ENCODE data around the gene SH3BGRL3. TPM values are rescaled to one million over a fixed set of nuclear protein-coding genes. Genes with fewer than 3 reads are reported as not detected.
A peak's percentile ranks its signal among the peaks of the same experiment; 100 is the strongest.

Gene SH3BGRL3
- total RNA-seq, 4 donors from 2014 or later: 76.9 to 163 (median 106) TPM

DNA sequence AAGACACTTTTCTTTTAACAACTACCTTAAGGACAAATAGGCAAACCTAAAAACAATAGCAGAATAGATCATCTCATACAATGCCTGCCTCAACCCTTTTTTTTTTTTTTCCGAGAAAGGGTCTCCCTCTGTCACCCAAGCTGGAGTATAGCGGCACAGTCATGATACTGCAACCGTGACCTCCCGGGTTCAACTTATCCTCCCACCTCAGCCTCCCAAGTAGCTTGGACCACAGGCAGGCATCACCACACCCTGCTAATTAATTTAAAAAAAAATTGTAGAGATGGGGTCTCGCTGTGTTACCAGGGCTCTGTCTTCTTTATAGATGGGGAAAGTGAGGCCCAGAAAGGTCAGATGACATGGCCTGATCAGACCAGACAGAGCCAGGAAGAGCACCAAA lies 7.9 kb downstream of the SH3BGRL3 start:
- TF ChIP-seq, protein P1, sequence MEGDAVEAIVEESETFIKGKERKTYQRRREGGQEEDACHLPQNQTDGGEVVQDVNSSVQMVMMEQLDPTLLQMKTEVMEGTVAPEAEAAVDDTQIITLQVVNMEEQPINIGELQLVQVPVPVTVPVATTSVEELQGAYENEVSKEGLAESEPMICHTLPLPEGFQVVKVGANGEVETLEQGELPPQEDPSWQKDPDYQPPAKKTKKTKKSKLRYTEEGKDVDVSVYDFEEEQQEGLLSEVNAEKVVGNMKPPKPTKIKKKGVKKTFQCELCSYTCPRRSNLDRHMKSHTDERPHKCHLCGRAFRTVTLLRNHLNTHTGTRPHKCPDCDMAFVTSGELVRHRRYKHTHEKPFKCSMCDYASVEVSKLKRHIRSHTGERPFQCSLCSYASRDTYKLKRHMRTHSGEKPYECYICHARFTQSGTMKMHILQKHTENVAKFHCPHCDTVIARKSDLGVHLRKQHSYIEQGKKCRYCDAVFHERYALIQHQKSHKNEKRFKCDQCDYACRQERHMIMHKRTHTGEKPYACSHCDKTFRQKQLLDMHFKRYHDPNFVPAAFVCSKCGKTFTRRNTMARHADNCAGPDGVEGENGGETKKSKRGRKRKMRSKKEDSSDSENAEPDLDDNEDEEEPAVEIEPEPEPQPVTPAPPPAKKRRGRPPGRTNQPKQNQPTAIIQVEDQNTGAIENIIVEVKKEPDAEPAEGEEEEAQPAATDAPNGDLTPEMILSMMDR (IDR thresholded peaks at IDR 0.05): no peak
- TF ChIP-seq POLR2A (IDR thresholded peaks at IDR 0.05): no peak
- 46 to 67% methylated on average over 3 to 4 of the region's 5 CpGs for WGBS, 2 donors
- Histone ChIP-seq H3K4me1 (peaks cover 34 to 92% (median 38%) of the 10 kb centered on the region in 3 donors), H3K9me3 (no peaks in the 10 kb centered on the region), H3K27ac (peak overlapping the region; percentile 41 to 100 (median 72)), H3K36me3 (peaks cover 0 to 14% (median 0%) of the 10 kb centered on the region in 3 donors), H3K27me3 (no peaks in the 10 kb centered on the region), H3K4me3 (no peak overlapping the region)
- no peak for DNase-seq
- intact Hi-C loops (cut with DNase I): no loop called here

DNA sequence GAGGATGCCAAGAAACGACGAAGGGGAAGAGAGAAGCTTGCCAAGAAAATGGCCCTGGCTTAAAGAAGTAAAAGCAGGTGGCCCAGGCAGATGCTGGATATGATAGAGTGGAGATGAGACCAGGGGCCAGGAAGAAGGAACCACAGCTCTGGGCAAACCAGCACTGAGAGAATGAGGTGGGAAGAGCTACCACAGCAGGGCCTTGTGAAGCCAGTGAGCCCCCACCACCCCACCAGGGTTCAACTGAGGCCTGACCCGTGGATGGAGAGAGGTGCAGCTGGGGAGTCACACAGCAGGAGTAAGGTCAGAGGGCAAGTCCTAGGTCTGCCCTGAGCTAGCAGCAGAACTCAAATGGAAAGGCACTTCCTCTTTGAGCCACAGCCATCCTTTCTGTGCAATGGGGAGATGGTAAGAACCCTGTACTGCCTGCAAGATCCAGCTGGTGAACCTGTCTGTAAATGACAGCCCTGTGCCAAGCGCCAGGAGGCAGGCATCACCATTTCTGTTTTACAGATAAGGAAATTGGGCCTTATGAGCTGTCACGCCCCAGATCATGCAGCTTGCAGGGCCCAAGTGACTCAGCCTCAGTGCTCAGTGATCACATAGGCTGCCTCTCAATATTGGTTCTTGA lies 8.5 kb downstream of the SH3BGRL3 start:
- H3K4me3 ChIP-seq: no peak overlapping the region
- TF ChIP-seq, protein P1 (IDR thresholded peaks at IDR 0.05): no peak
- no peak for TF ChIP-seq POLR2A (IDR thresholded peaks at IDR 0.05)
- peaks cover 0 to 8% (median 0%) of the 10 kb centered on the region in 3 donors for H3K36me3 ChIP-seq
- DNase-seq: no peak
- WGBS, 2 donors: 29 to 35% methylated on average over 3 to 4 of the region's 5 CpGs
- intact Hi-C loops (cut with DNase I): no loop called here
- peaks cover 34 to 86% (median 38%) of the 10 kb centered on the region in 3 donors for H3K4me1 ChIP-seq
- no peaks in the 10 kb centered on the region for H3K9me3 ChIP-seq
- H3K27ac ChIP-seq: peak overlapping the region; percentile 41 to 100 (median 72)
- H3K27me3 ChIP-seq: no peaks in the 10 kb centered on the region

DNA sequence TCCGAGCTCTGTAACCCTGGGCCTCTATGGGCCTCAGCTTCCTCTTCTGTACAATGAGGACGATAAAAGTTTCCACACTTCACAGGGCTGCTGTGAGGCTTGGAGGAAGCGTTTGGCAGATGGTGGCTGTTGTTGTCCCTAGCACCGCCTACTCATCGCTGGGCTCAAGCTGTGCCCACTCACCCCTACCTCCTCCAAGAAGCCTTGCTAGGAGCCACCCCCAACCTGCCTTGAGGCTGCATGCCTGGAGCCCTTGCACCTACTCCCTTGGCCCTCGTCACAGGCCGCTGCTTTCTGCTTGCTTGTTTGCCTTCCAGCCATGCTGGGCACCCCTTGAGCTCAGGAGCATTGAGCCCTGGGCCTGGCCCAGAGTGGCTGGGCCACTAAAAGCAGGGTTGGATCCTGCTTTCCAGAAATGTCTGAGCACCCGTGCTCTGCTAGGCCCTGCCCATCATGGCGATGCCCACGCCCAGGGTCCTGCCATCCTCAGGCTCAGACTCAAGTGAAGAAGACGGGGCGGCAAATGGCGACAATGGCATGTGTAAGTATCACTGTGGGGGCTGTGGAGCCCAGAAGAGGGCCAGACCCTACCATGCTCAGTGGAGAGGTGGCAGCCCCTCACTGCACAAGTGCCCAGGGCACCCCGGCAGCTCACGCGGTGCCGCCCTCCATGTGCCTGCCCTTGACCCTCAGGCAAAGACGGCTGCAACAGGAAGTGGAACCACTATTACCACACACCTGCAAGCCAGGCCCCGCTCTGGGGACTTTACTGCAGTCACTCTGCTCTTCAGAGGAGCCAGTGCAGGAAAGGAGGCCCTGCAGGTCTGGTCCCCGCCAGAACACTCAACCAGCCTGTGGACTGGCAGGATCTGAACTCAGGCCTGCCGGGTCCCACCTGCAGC lies 9.5 kb downstream of the SH3BGRL3 start:
- TF ChIP-seq POLR2A (IDR thresholded peaks at IDR 0.05): no peak
- TF ChIP-seq, protein P1 (IDR thresholded peaks at IDR 0.05): no peak
- Histone ChIP-seq H3K36me3 (no peaks in the 10 kb centered on the region), H3K27me3 (no peaks in the 10 kb centered on the region), H3K27ac (peak overlapping the region; percentile 41 to 100 (median 72)), H3K4me3 (no peak overlapping the region), H3K9me3 (no peaks in the 10 kb centered on the region), H3K4me1 (peaks cover 27 to 76% (median 30%) of the 10 kb centered on the region in 3 donors)
- DNase-seq: peak; percentile 59
- 68 to 69% methylated on average over 9 to 12 of the region's 21 CpGs for WGBS, 2 donors
- intact Hi-C loops (cut with DNase I): no loop called here

DNA sequence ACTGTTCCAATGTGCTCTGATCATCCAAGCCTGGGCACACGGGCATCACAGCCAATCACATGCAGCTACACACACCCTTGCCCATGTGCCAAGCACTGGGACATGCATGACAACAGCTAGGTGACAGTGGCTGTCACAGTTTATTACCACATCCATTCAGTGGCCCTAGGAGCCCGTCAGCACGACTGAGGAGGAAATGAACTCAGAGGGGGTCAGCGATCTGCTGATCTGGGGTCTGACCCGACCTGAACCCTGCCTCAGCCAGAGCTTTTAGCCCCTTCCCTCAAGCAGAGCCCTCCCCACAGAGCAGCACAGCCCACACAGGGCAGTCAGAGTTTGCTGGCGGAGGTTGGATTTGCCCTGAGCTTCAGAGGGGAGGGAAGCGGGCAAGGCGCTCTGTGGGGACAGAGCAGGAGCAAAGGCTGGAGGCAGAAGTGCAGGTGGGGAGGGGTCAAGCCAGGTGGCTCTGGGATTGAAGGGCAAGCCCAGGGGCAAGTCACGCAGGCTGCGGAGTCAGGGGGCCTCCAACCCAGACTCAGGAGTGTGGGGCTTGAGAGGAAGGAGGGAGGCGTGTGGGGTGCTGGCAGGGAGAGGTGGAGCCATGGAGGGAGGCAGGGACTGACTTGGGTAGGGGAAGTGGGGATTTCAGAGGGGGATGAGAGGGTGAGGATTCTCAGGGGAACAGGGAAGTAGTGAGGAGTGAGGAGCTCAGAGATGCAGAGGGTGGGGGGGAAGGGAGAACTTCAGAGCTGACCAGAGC lies 10.4 kb downstream of the SH3BGRL3 start:
- TF ChIP-seq POLR2A (IDR thresholded peaks at IDR 0.05): no peak
- TF ChIP-seq, protein P1 (IDR thresholded peaks at IDR 0.05): no peak
- Histone ChIP-seq H3K9me3 (no peaks in the 10 kb centered on the region), H3K27ac (peak overlapping the region; percentile 41 to 100 (median 67)), H3K4me3 (no peak overlapping the region), H3K27me3 (no peaks in the 10 kb centered on the region), H3K36me3 (no peaks in the 10 kb centered on the region), H3K4me1 (peaks cover 18 to 68% (median 21%) of the 10 kb centered on the region in 3 donors)
- no peak for DNase-seq
- WGBS, 2 donors: 63 to 89% methylated on average over 9 of the region's 11 CpGs
- intact Hi-C loops (cut with DNase I): no loop called here

Measured in esophagus squamous epithelium (tissue), 5 donors.